Limb (tissue), 2 donors: ENCODE data around the gene TOE1.
"Not testable (repeated sequence)": the region's sequence is repeated elsewhere in the genome, so short reads cannot be mapped to it uniquely, and the experiment has no call there.

Experiments
- DNase-seq, 2 donors: peaks; one replicate each; pipeline ENCODE4 v3.0.0-alpha.2; 2016; ENCODE audit errors: extremely low spot score in 2 of 2

TOE1 gene

GRCh38 chr1:45354838-45355237 lies 14.9 kb downstream of the TOE1 start:
- no peak for DNase-seq

DNA sequence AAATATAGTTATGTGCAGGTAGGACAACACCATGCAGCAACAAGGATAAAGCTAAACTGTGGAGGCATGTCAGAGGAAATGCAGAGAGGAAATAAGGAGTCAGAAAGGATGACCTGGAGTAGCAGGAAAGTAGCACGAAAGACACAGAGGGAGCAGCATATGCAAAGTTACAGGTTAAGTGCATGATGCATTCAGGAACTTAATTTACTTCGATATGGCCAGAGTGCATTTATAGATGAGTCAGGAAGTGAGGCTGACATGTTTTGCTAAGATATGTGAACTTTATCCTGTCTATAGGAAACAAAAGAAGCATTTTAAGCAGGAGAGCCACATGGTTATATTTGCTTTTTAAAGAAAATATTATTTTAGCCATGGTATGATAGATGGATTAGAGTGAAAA lies 15.7 kb downstream of the TOE1 start:
- no peak for DNase-seq

- DNase-seq, result no peak
These were observed 16.2 kb downstream of the TOE1 start for GRCh38 chr1:45356186-45356585.

DNA sequence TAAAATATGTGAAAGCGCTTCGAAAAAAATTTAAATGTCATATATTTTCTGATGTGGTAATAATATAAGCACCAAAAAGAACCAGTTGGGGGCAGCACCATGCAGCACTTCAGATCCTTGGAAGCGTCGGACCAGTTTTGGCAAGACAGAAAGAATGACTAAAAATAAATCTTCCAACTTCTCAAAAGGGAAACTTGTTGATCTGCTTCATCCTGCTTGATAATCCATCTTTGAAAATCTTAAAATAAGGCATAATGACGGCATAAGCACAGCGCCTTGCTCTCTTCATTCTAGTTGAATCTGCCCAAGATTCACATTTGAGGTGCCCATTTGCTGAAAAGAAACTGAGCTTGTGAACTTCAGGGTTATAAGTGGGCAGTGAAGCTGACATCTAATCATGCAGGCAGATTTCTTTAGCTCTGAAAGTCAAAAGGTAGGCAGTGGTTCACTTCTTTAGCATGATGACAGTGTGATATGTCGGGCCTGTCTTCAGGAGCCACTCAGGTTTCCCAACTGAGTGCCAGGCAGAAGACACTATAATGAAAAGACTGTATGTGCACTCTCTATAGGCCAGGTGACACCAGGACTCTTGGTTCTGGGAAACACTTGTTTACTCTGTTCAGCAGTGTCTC lies 20.0 kb downstream of the TOE1 start:
- peak; percentile 65 to 86 for DNase-seq

GRCh38 chr1:45360981-45361380 lies 21.0 kb downstream of the TOE1 start:
- DNase-seq, result peak in 1 of 2 donors; percentile 61

DNA sequence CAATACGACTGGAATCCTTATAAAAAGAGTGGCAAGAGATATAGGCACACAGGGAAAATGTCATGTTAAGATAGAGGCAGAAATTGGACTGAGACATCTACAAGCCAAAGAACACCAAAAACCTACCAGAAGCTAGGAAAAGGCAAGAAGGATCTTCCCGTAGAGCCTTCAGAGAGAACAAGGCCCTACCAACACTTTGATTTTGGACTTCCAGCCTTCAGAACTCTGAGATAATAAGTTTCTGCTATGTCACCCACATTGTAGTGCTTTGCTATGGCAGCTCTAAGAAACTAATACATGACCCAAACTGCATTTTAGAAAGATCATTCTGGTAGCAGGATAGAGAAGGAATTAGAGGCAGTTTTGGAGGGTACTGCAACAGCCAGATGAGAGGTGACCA lies 24.3 kb downstream of the TOE1 start:
- no peak for DNase-seq

DNA sequence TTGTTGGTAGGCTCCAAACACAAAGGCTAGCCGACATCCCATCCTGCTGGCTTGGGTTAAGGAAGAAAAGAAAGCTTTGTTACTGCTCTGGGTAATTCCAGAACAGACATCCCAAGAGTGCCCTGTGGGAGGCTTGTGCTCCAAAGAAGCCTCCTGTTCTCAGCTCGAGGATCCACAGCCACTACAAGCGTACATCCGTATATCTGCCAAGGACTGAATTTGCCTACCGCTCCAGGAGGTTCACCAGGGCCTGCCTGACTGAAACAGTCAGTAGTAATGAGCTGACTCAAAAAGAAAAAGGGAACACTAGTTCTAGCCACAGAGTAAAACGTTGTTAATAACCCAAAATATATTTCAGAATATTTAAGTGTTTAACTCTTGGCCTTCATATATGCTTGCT lies 25.1 kb downstream of the TOE1 start:
- no peak for DNase-seq

GRCh38 chr1:45370575-45370974 lies 30.6 kb downstream of the TOE1 start:
- DNase-seq, result no peak

GRCh38 chr1:45373573-45373972 lies 33.6 kb downstream of the TOE1 start:
- DNase-seq, result no peak

DNA sequence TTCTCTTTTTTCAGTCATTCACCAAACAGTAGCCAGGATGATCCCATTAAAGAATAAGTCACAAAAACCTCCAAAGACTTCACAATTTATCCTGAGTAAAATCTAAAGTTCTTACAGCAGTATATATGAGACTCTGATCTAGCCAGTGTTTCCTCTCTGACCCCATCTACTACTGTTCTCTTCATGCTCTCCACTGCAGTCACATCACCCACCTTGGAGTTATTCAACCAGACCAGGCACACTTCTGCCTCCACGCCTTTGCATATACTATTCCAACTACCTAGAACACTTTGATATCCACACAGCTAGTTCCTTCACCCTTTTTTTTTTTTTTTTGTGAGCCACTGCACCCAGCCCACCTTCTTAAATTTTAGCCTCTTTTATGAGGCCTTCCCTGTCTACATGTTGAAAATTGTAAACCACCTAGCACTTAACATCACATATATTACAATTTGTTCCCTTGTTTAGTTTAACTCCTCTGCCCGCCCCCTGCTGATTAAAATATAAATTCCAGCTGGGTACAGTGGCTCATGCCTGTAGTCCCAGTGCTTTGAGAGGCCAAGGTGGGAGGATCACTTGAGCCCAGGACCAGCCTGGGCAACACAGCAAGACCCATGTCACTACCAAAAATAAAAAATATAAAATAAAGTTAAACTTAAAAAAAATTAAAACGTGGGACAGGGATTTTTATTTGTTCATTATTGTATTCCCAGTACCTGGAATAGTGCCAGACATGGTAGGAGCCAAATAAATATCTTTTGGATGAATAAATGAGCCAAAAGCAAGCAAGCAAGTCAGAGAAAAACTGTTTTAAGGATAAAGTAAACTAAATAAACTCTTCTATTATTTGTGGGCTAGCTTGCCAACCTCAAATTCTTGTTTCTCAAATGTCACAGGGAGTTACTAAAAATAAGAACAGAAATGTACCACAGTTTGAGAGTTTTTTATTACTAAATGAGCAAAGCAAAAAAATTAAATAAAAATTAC lies 35.4 kb downstream of the TOE1 start:
- DNase-seq, result no peak

DNA sequence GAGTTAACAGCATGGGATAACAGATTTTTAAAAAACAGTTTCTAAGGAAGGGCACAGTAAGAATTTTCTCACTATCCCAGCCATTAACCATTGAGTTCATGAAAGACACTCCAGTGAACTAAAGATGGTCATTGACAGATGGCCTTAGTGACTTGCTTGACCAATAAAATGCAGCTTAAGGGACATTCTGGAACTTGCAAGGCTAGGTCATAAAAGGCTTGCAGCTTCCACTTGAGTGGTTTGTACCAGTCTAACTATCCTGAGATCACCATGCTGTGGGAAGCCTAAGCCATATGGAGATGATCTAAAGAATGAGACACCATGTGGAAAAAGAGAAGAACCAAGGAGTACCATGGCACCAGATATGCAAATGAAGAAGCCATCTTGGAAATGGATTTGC lies 38.2 kb downstream of the TOE1 start:
- DNase-seq, result no peak

- no peak for DNase-seq
These were observed 39.6 kb downstream of the TOE1 start for GRCh38 chr1:45379524-45379923.

- no peak for DNase-seq
These were observed 40.2 kb downstream of the TOE1 start for GRCh38 chr1:45380125-45380524.

DNA sequence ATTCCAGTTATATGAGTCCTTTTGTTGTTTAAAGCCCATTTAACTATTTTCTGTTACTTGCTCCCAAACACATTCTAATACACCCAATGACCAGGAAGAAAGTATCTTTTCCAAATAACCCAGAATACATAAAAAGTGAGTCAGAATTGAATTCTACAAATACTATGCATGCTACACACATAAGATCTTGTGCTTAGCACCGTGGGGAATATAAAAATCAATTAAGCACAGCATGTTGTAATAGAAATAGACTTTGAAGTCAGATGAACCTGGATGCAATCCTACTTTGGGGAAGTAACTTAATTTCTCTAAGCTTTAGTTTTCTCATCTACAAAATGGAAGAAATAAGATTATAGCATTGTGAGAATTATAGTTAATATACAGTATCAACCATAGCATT lies 40.8 kb downstream of the TOE1 start:
- no peak for DNase-seq

GRCh38 chr1:45381243-45381642 lies 41.3 kb downstream of the TOE1 start:
- no peak for DNase-seq

DNA sequence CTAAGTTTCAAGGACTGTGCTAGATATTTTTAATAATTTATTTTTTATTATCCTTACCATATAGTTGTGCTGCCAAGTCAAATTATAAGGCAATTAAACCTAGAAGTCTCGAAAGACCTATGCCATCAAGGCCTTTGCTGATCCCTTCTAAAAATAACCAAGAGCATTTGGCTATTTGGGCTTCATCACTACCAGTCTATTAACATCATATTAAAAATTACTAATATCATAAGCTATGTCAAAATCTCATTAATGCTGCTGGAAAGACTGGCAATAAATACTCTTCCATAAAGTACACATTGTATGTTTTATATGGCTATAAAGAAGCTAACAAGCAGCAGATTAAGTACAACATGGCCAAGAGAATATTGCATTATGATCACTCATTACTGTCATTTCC lies 43.2 kb downstream of the TOE1 start:
- no peak for DNase-seq

DNA sequence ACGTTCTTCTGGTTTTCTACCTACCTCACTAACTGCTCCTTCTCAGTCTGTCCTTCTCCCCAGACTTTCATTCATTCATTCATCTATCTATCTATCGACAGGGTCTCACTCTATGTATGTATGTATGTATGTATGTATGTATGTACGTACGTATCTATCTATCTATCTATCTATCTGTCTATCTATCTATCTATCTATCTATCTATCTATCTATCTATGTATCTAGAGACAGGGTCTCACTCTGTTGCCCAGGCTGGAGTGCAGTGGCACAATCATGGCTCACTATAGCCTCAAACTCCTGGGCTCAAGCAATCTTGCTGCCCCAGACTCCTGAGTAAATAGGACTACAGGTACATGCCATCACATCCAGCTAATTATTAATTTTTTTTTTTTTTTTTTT lies 44.2 kb downstream of the TOE1 start:
- DNase-seq, result not testable (repeated sequence)

GRCh38 chr1:45385302-45385701 lies 45.3 kb downstream of the TOE1 start:
- no peak for DNase-seq

DNA sequence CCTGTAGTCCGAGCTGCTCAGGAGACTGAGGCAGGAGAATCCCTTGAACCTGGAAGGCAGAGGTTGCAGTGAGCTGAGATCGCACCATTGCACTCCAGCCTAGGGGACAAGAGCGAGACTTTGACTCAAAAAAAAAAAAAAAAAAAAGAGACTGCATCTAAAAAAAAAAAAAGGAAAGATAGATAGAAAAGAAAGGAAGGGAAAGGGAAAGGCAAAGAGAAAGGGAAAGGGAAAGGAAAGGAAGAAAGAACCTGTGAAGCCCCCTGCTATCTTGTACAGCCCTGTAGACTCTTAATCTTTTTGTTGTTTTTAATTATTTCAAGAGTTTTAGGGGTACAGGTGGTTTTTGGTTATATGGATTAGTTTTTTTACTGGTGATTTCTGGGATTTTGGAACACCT lies 46.2 kb downstream of the TOE1 start:
- no peak for DNase-seq
